Mesenchymal stem cell (in vitro differentiated cells and primary cell): ENCODE results near the gene MYO1D.

ENCODE experiments used
- DNase-seq: peaks from one replicate; pipeline ENCODE4 v3.0.0-alpha.2; 2013
- H2AFZ ChIP-seq: one replicate; pipeline ENCODE4 v1.6.1; 2013; ENCODE audit warnings: low read depth, mild to moderate bottlenecking, control low read depth, inconsistent platforms, low read length, moderate library complexity
- H2AK5ac ChIP-seq: 2 replicates; pipeline ENCODE4 v1.6.1; 2013; ENCODE audit warnings: low read length, moderate library complexity, mild to moderate bottlenecking, inconsistent platforms; ENCODE audit not compliant: severe bottlenecking
- H2BK120ac ChIP-seq: one replicate; pipeline ENCODE4 v1.6.1; 2013; ENCODE audit warnings: low read depth, mild to moderate bottlenecking, inconsistent platforms, low read length, moderate library complexity
- H2BK12ac ChIP-seq, 2 experiments: one replicate each; pipeline ENCODE4 v1.6.1; 2013; ENCODE audit warnings: inconsistent platforms in 2 of 2, low read length in 2 of 2, mild to moderate bottlenecking in 2 of 2, moderate library complexity in 2 of 2, control low read depth in 1 of 2
- H2BK15ac ChIP-seq: one replicate; pipeline ENCODE4 v1.6.1; 2013; ENCODE audit warnings: mild to moderate bottlenecking, low read depth, inconsistent platforms; ENCODE audit not compliant: poor library complexity, severe bottlenecking
- H2BK5ac ChIP-seq: 2 replicates; pipeline ENCODE4 v1.6.1; 2013; ENCODE audit warnings: low read depth, mild to moderate bottlenecking, low read length, control low read depth, inconsistent platforms; ENCODE audit not compliant: poor library complexity, severe bottlenecking
- H3K14ac ChIP-seq, 2 experiments: one replicate each; pipeline ENCODE4 v1.6.1; 2013; ENCODE audit warnings: inconsistent platforms in 2 of 2, low read length in 2 of 2, control low read depth in 1 of 2, mild to moderate bottlenecking in 1 of 2, moderate library complexity in 1 of 2
- H3K18ac ChIP-seq, 2 experiments: one replicate each; pipeline ENCODE4 v1.6.1; 2013; ENCODE audit warnings: inconsistent platforms in 2 of 2, low read length in 2 of 2, control low read depth in 1 of 2, low read depth in 1 of 2, mild to moderate bottlenecking in 1 of 2
- H3K23ac ChIP-seq, 2 experiments: one replicate each; pipeline ENCODE4 v1.6.1; 2013; ENCODE audit warnings: inconsistent platforms in 2 of 2, low read length in 2 of 2, mild to moderate bottlenecking in 2 of 2, moderate library complexity in 2 of 2, control low read depth in 1 of 2
- H3K27ac ChIP-seq: 2 replicates; pipeline ENCODE4 v1.5.1; 2013; ENCODE audit warnings: mild to moderate bottlenecking, moderate library complexity, low read length, control low read depth, inconsistent platforms; ENCODE audit not compliant: poor library complexity, severe bottlenecking
- H3K27me3 ChIP-seq, 2 experiments: 2 replicates each; pipeline versions ENCODE4 v1.6.1 to v1.7.0; 2013; ENCODE audit warnings: low read length in 2 of 2, mild to moderate bottlenecking in 2 of 2, moderate library complexity in 2 of 2, control low read depth in 1 of 2, inconsistent platforms in 1 of 2; ENCODE audit not compliant: control insufficient read depth in 1 of 2, insufficient read depth in 1 of 2
- H3K36me3 ChIP-seq, 2 experiments: 2 replicates each; pipeline versions ENCODE4 v1.6.1 to v1.7.0; 2013; ENCODE audit warnings: low read length in 2 of 2, control low read depth in 1 of 2, inconsistent platforms in 1 of 2, low read depth in 1 of 2, mild to moderate bottlenecking in 1 of 2; ENCODE audit not compliant: insufficient read depth in 2 of 2, control insufficient read depth in 1 of 2
- H3K4ac ChIP-seq, 2 experiments: one replicate each; pipeline ENCODE4 v1.6.1; 2013; ENCODE audit warnings: inconsistent platforms in 2 of 2, low read length in 2 of 2, mild to moderate bottlenecking in 2 of 2, moderate library complexity in 2 of 2, control low read depth in 1 of 2, low read depth in 1 of 2
- H3K4me1 ChIP-seq: 2 replicates; pipeline ENCODE4 v1.6.1; 2013; ENCODE audit warnings: low read depth, low read length, control low read depth; ENCODE audit not compliant: control insufficient read depth, insufficient read depth
- H3K4me2 ChIP-seq: 2 replicates; pipeline ENCODE4 v1.6.1; 2013; ENCODE audit warnings: low read length, mild to moderate bottlenecking, inconsistent platforms; ENCODE audit not compliant: poor library complexity, severe bottlenecking
- H3K4me3 ChIP-seq, 2 experiments: 2 replicates each; pipeline versions ENCODE4 v1.5.1 to v1.7.0; 2013; ENCODE audit warnings: low read length in 2 of 2, mild to moderate bottlenecking in 2 of 2, control low read depth in 1 of 2, low read depth in 1 of 2; ENCODE audit not compliant: insufficient read depth in 1 of 2
- H3K79me1 ChIP-seq: replicated peaks from 2 replicates; pipeline ENCODE4 v1.6.1; 2013; ENCODE audit warnings: mild to moderate bottlenecking, control low read depth, low read length, inconsistent platforms; ENCODE audit not compliant: poor library complexity, severe bottlenecking
- H3K9ac ChIP-seq: 2 replicates; pipeline ENCODE4 v1.7.0; 2013; ENCODE audit warnings: mild to moderate bottlenecking, low read length, moderate library complexity
- H3K9me3 ChIP-seq: 2 replicates; pipeline ENCODE4 v1.7.0; 2013; ENCODE audit warnings: mild to moderate bottlenecking, low read length; ENCODE audit not compliant: control insufficient read depth
- H4K8ac ChIP-seq: one replicate; pipeline ENCODE4 v1.6.1; 2013; ENCODE audit warnings: inconsistent platforms, mild to moderate bottlenecking, low read length, moderate library complexity
- H4K91ac ChIP-seq: one replicate; pipeline ENCODE4 v1.6.1; 2013; ENCODE audit warnings: mild to moderate bottlenecking, low read length, inconsistent platforms
- WGBS: methylation state at CpG from one replicate; pipeline ENCODE4 v1.1.7; 2013; ENCODE audit warnings: mixed read lengths; 5-methylcytosine and 5-hydroxymethylcytosine counted together

MYO1D gene

GRCh38 chr17:32873114-32873513 is 3.8 kb downstream of the MYO1D start:
- no peak overlapping the region for H4K91ac ChIP-seq
- H2BK12ac ChIP-seq: no peak overlapping the region
- 100% methylated on average over 1 of the region's 1 CpG for WGBS
- H2BK15ac ChIP-seq: no peak overlapping the region
- H2BK120ac ChIP-seq: no peak overlapping the region
- no peaks in the 10 kb centered on the region for H3K9me3 ChIP-seq
- no peak overlapping the region for H2BK5ac ChIP-seq
- H3K4ac ChIP-seq: no peak overlapping the region
- H3K9ac ChIP-seq: no peak overlapping the region
- H3K18ac ChIP-seq: no peak overlapping the region
- no peak for DNase-seq
- no peak overlapping the region for H2AK5ac ChIP-seq
- H4K8ac ChIP-seq: no peak overlapping the region
- peak overlapping the region in 1 of 2 experiments; percentile 75 for H3K14ac ChIP-seq
- no peak overlapping the region for H3K27ac ChIP-seq
- peaks cover 0 to 2% of the 10 kb centered on the region in 2 experiments for H3K36me3 ChIP-seq
- H2AFZ ChIP-seq: no peak overlapping the region
- no peaks in the 10 kb centered on the region for H3K27me3 ChIP-seq
- H3K4me1 ChIP-seq: peaks cover 7% of the 10 kb centered on the region
- H3K4me2 ChIP-seq: no peak overlapping the region
- no peaks in the 10 kb centered on the region for H3K79me1 ChIP-seq
- no peak overlapping the region for H3K23ac ChIP-seq
- H3K4me3 ChIP-seq: no peak overlapping the region

- Histone ChIP-seq H3K27ac (no peak overlapping the region), H3K4me3 (peak overlapping the region in 1 of 2 experiments; percentile 39), H3K9me3 (no peaks in the 10 kb centered on the region), H2BK120ac (no peak overlapping the region), H3K4me1 (peaks cover 4% of the 10 kb centered on the region), H2BK12ac (no peak overlapping the region), H3K27me3 (no peaks in the 10 kb centered on the region), H2AK5ac (no peak overlapping the region), H4K8ac (no peak overlapping the region), H3K36me3 (peaks cover 0 to 2% of the 10 kb centered on the region in 2 experiments), H3K4me2 (no peak overlapping the region), H2BK5ac (no peak overlapping the region), H2BK15ac (no peak overlapping the region), H3K18ac (no peak overlapping the region), H3K14ac (no peak overlapping the region), H4K91ac (no peak overlapping the region), H3K9ac (no peak overlapping the region), H2AFZ (no peak overlapping the region), H3K23ac (no peak overlapping the region), H3K79me1 (no peaks in the 10 kb centered on the region), H3K4ac (no peak overlapping the region)
- 94% methylated on average over 4 of the region's 5 CpGs for WGBS
- DNase-seq: no peak
These were observed 5.2 kb downstream of the MYO1D start for GRCh38 chr17:32871746-32872145.

GRCh38 chr17:32870969-32871368 is 6.0 kb downstream of the MYO1D start:
- Histone ChIP-seq H3K4ac (no peak overlapping the region), H3K18ac (no peak overlapping the region), H2AFZ (no peak overlapping the region), H3K4me1 (no peaks in the 10 kb centered on the region), H2AK5ac (no peak overlapping the region), H2BK120ac (no peak overlapping the region), H3K9me3 (no peaks in the 10 kb centered on the region), H3K4me2 (no peak overlapping the region), H4K8ac (no peak overlapping the region), H4K91ac (no peak overlapping the region), H3K27me3 (no peaks in the 10 kb centered on the region), H2BK12ac (no peak overlapping the region), H2BK15ac (no peak overlapping the region), H3K23ac (no peak overlapping the region), H3K9ac (peak overlapping the region; percentile 2), H2BK5ac (no peak overlapping the region), H3K27ac (no peak overlapping the region), H3K36me3 (no peaks in the 10 kb centered on the region), H3K79me1 (no peaks in the 10 kb centered on the region), H3K4me3 (peak overlapping the region in 1 of 2 experiments; percentile 39), H3K14ac (no peak overlapping the region)
- WGBS: no CpG with 5 or more reads among the region's 1 CpG
- peak; percentile 23 for DNase-seq

- Histone ChIP-seq H3K4me3 (peak overlapping the region in 1 of 2 experiments; percentile 39), H2BK15ac (no peak overlapping the region), H2BK12ac (no peak overlapping the region), H3K36me3 (no peaks in the 10 kb centered on the region), H3K18ac (no peak overlapping the region), H3K14ac (no peak overlapping the region), H3K79me1 (no peaks in the 10 kb centered on the region), H3K9ac (peak overlapping the region; percentile 2), H3K27ac (no peak overlapping the region), H3K4me1 (no peaks in the 10 kb centered on the region), H3K23ac (no peak overlapping the region), H4K91ac (no peak overlapping the region), H4K8ac (no peak overlapping the region), H3K4ac (no peak overlapping the region), H3K27me3 (no peaks in the 10 kb centered on the region), H3K9me3 (no peaks in the 10 kb centered on the region), H2BK120ac (no peak overlapping the region), H2AFZ (no peak overlapping the region), H3K4me2 (no peak overlapping the region), H2AK5ac (no peak overlapping the region), H2BK5ac (no peak overlapping the region)
- 17% methylated on average over 3 of the region's 3 CpGs for WGBS
- peak; percentile 36 for DNase-seq
These were observed 6.8 kb downstream of the MYO1D start for GRCh38 chr17:32870027-32870670.
